ENCODE data around the gene HMCES. TPM values are rescaled to one million over a fixed set of nuclear protein-coding genes. Genes with fewer than 3 reads are reported as not detected.
"Not testable (repeated sequence)": the region's sequence is repeated elsewhere in the genome, so short reads cannot be mapped to it uniquely, and the experiment has no call there.

The HMCES gene
- total RNA-seq, 1 donor from 2014 or later, result 32.2 TPM

DNA sequence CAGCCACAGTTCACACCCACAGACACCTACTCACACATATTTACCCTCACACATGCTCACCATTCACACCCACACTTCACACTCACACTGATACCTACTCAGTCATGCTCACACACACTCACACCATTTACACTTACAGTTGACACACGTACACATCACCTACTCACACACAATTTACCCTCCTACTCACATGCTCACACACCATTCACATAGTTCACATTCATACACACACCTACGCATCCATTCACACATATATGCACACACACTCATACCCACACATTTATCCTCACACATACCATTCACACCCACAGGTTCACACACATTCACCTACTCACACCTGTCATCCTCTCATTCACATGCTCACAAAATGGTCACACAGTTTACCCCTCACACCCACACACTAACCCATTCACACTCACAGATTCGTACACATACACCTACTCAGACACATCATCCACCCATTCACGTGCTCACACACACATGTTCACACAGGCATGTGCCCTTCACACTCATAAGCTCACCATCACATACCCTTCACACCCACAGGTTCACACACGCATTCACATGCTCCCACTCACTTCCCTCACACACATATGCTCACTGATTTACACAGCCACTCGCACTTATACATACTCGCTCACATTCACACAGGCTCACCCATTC, 42.3 kb downstream of the HMCES start:
- DNase-seq (ENCODE audit: low spot score), result no peak

DNA sequence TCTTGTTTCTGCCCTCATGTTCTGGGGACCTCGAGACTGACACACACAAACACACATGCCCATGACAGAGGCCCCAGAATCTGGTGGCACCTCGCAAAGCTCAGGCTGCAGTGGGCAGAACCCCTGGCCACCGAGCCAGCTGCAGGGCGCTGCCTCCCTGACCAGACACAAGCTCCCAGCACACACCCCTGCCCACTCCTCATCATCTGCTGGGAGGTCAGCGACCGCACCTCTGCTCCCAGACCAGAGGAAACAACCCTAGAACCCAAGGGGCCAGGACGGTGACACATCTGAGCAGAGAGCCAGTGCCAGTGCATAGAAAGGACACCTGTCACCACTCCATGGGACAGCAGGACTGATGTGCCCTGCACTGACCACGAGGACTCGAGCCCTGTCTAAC, 43.2 kb downstream of the HMCES start:
- no peak for DNase-seq (ENCODE audit: low spot score)

DNA sequence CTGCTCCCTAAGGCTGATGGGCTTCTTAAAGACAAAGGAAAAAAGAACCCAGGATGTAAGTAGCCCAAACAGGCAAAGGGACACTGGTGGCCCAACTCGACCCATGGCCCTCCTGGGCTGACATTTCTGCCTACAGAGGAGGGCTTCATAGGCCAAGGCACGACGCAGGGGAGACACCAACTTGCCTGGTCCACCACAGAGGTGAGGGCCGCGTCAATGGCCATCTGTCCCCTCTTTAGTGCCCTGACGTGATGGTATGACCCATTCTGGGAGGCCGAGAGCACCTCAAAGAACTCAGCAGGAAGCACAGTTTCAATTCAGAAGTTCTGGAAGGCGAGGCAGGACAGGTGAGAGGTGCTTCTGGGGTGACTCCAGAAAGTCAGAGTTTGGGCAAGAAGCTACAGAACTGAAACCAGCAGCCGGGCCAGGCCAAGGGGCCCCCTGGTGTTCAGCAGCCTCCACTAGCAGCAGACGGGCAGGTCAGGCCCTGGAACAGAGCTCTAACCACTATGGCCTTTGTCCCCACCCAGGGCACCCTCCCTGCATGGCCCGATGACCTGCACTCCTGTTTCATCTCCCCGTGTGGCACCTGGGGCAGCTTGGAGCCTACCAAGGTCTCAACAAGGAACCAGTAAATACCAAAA, 45.1 kb downstream of the HMCES start:
- DNase-seq (ENCODE audit: low spot score), result no peak

DNA sequence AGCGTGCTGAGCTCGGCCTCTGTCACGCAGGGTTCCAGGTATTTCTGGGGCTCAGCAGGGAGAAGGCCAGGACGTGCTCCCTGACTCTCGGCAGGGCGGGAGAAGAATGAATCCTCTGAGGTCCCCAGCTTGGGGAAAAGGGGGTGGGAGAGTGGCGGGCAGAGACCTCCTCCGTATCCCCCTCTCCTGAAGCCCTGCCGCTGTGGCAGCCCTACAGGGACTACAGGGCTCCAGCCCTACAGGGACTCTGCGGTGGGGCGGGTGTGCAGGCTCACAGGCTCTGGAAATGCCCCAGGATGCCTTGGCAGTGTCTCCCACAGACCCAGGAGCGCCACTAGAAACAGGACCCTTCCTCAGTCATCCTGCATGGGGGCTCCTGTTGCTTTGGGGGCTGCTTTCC, 46.2 kb downstream of the HMCES start:
- no peak for DNase-seq (ENCODE audit: low spot score)

- DNase-seq (ENCODE audit: low spot score), result no peak
These were observed 46.7 kb downstream of the HMCES start for GRCh38 chr3:129325383-129325782.

DNA sequence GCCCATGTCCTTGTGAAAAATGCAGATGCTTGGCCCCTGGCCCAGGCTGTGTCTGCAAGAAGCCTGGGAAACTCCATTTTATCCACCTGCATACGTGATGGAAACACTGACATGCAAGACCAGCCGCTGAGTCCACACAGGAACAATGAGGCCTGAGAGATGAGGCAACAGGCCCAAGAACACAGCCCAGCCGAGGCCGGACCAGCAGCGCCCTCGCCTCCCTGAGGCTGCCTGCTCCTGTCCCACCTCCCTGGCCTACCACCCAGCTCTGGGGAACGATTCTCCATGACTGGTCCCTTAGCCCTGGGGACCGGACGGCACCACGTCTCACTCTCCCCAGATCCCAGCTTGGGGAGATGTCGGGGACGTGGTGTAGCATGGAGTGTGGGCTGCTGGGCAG, 47.5 kb downstream of the HMCES start:
- no peak for DNase-seq (ENCODE audit: low spot score)

DNA sequence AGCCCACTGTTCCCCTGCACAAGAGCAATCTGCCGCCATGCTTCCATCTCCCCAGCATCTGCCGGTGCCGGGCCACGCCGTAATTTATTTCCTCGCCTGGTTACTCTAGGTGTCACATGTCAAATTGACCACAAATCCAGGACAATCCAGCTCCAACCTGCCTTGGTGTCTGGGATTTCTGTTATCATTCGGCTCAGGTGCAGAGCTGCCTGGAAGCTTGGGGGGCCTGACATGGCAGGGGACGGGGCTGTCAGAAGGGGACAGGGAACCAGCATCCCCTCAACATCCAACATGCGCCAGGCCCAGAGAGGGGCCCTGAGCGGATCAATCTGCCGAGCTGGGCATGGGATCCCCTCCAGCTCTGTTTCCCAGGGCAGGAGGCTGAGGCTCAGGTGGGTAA, 47.9 kb downstream of the HMCES start:
- DNase-seq (ENCODE audit: low spot score), result no peak

- DNase-seq (ENCODE audit: low spot score), result no peak
These were observed 48.8 kb downstream of the HMCES start for GRCh38 chr3:129327510-129327909.

GRCh38 chr3:129329858-129330257, 51.2 kb downstream of the HMCES start:
- DNase-seq (ENCODE audit: low spot score), result no peak

DNA sequence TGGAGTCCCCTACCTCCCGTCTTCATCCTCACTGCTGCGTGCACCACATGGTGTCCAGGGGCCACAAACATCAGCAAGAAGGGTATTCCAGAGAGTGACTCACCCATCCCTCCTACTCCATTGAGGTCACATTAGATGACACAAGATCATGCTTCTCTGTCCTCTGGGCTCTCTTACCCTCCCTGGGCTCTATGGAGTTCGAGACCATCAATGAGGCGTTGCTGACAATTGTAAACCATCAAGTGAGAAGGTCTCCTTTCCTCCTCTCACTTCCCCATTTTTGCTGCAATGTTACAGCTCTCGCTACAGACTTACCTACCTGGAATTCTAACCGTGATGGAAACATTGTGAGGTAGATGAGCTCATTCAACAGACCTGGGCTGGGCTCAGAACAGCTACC, 51.7 kb downstream of the HMCES start:
- no peak for DNase-seq (ENCODE audit: low spot score)

DNA sequence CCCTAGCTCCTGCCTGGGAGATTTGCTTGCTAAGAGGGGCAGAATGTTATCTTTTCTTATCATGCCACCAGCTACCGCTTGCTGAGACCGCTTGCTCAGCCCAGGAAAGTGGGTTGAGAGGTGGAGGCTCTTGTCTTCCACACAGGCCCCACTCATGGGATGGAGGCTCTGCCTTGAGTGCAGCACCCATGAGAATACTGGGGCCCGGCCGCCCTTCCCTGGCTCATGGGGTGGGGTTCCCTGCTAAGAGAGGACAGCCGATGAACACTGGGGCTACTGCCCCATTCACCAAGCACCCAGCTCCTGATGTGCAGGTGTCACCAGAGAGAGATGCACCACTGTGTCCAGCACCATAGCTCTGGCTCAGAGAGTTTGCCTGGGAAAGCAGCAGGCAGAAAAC, 55.2 kb downstream of the HMCES start:
- DNase-seq (ENCODE audit: low spot score), result no peak

GRCh38 chr3:129336093-129336706, 57.5 kb downstream of the HMCES start:
- DNase-seq (ENCODE audit: low spot score), result no peak

GRCh38 chr3:129337719-129338118, 59.0 kb downstream of the HMCES start:
- not testable (repeated sequence) for DNase-seq (ENCODE audit: low spot score)

DNA sequence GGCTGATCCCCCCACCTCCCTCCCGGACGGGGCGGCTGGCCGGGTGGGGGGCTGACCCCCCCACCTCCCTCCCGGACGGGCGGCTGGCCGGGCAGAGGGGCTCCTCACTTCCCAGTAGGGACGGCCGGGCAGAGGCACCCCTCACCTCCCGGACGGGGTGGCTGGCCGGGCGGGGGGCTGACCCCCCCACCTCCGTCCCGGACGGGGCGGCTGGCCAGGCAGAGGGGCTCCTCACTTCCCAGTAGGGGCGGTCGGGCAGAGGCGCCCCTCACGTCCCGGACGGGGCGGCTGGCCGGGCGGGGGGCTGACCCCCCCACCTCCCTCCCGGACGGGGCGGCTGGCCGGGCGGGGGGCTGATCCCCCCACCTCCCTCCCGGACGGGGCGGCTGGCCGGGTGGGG, 60.5 kb downstream of the HMCES start:
- not testable (repeated sequence) for DNase-seq (ENCODE audit: low spot score)

DNA sequence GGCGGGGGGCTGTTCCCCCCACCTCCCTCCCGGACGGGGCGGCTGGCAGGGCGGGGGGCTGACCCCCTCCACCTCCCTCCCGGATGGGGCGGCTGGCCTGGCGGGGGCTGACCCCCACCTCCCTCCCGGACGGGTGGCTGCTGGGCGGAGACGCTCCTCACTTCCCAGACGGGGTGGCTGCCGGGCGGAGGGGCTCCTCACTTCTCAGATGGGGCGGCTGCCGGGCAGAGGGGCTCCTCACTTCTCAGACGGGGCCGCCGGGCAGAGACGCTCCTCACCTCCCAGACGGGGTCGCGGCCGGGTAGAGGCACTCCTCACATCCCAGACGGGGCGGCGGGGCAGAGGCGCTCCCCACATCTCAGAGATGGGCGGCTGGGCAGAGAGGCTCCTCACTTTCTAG, 61.2 kb downstream of the HMCES start:
- not testable (repeated sequence) for DNase-seq (ENCODE audit: low spot score)

- no peak for DNase-seq (ENCODE audit: low spot score)
These were observed 62.9 kb downstream of the HMCES start for GRCh38 chr3:129341331-129342141.

DNA sequence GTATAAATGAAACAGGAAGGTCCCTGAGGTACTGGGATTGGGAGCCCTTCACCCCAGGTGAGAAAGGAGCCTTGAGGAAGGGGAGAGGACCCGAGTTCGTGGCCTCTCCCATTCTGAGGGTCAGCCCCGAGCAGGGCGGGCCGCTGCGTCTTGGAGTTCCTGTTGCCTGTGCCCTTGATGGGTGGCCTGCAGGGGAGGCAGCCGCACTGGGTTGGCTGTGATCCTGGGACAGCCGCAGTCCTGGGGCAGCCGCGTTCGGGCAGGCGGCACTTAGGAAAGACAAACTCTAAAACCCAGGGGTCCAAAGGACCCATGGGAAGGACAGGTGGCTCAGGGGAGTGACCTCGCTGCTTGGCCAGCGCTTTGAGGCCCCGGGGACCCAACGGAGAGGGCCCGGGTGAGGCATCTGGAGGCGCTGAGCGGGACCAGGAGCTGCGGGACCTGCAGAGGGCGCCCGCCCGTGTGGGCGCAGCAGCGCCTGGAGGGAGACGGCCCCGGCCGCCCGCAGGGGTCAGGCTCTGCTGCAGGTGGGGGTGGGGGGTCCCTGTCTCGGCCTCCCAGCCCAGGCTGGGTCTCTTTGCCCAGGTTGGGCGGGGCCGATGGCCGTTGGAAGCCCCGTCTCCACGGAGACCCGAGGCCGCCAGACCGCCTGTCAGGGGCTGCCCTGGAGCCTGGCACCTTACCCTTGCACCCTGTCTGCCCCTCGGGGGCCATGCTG, 65.1 kb downstream of the HMCES start:
- DNase-seq (ENCODE audit: low spot score), result no peak

DNA sequence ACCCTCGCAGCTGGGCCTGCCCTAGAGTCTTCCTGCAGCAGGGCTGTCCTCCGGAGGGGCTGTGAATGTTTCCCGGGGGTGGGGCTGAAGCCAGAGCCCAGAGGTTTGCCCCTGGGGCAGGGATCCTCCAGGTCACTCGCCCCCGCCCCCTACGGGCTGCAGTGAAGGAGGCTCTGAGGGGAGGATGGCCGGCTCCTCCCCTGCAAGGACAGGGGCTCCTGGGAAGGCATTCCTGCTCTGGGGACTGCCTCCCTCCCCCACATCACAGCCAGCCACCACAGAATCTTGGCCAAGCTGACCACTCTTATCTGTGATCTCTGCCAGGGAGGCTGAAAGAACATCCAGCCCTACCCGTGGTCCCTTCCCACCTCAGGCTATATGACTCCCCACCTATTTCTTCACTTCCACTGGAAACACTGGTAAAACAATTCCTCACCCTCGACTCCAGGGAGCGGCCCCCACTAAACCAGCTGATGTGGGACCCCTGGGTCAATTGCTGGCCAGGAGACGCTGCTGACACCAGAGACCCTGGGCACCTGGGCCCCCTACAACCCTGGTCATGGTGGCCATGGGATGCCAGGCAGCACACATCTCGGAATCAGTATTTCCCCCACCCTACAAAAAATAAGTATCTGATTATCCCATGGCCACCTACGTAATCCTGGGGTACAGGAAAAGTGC, 66.0 kb downstream of the HMCES start:
- DNase-seq (ENCODE audit: low spot score), result no peak

GRCh38 chr3:129345281-129345680, 66.6 kb downstream of the HMCES start:
- no peak for DNase-seq (ENCODE audit: low spot score)

GRCh38 chr3:129345971-129346370, 67.3 kb downstream of the HMCES start:
- DNase-seq (ENCODE audit: low spot score), result no peak

All from ureter (tissue), 1 donor.